ENCODE results near the gene MDM4.

GRCh38 chr1:204602871-204603542 is 86.8 kb downstream of the MDM4 start:
- TF ChIP-seq CTCF (IDR thresholded peaks at IDR 0.05; ENCODE audit: insufficient read depth, low read depth, low read length): no peak
- no peak for TF ChIP-seq EZH2 (IDR thresholded peaks at IDR 0.05; ENCODE audit: insufficient read depth, low read length)
